Measurements from ENCODE around the gene TAF4B.
"Not testable (repeated sequence)": the region's sequence is repeated elsewhere in the genome, so short reads cannot be mapped to it uniquely, and the experiment has no call there.

The TAF4B gene

GRCh38 chr18:26381555-26381954, 155.3 kb downstream of the TAF4B start:
- not testable (repeated sequence) for DNase-seq (ENCODE audit: low spot score)

GRCh38 chr18:26383454-26384270, 157.4 kb downstream of the TAF4B start:
- peak; percentile 25 for DNase-seq (ENCODE audit: low spot score)

- no peak for DNase-seq (ENCODE audit: low spot score)
These were observed 159.8 kb downstream of the TAF4B start for GRCh38 chr18:26386002-26386401.

- DNase-seq (ENCODE audit: low spot score) = no peak
These were observed 160.2 kb downstream of the TAF4B start for GRCh38 chr18:26386441-26386840.

GRCh38 chr18:26394047-26394654, 167.9 kb downstream of the TAF4B start:
- no peak for DNase-seq (ENCODE audit: low spot score)

- no peak for DNase-seq (ENCODE audit: low spot score)
These were observed 170.8 kb downstream of the TAF4B start for GRCh38 chr18:26397019-26397418.

DNA sequence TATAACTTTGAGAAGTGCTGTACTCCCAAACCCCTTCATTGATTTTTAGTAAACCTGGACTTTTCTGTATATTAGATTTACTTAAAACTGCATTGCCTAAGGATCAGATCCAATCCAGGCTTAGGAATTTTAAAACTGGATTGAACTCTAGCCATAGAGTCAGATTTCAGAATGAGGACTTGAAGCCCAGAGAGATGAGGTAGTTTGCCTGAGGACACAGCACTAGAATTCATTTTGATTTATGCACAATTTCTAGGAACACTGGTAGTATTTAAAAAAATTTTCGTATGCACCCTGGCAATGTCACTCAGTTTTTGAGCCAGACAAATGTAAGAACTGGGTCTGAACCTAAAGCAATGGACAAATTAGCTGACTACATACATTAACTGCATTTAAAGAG, 177.2 kb downstream of the TAF4B start:
- no peak for DNase-seq (ENCODE audit: low spot score)

DNA sequence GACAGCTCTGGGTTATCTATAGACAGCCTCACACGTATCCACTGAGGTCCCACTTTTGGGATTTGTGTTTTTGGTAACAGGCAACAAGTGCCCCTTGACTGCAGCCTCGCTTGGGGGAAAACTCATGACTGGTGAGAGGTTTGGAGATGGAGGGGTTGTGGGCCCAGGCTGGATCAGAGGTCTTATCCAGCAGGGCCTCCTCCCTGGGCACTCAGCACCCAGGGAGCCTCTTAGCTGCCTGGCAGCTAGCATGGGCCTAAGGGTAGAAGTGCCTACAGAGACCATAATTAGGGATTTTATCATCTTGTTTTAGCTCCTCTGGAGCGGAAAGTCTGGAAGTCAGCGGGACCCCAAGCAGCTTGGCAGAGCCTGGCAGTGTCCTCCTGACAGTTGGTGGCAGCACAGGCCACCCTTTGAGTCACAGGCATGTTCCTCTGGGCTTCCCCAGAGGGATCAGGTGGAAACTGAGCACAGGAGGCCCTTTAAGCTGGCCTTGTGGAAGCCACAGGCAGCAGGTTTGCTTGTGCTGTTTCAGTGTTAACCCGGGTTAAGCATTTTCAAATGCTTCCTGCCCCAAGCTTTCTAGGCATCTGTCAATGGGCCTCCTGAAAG, 179.1 kb downstream of the TAF4B start:
- DNase-seq (ENCODE audit: low spot score) = no peak

GRCh38 chr18:26406324-26406723, 180.1 kb downstream of the TAF4B start:
- no peak for DNase-seq (ENCODE audit: low spot score)

DNA sequence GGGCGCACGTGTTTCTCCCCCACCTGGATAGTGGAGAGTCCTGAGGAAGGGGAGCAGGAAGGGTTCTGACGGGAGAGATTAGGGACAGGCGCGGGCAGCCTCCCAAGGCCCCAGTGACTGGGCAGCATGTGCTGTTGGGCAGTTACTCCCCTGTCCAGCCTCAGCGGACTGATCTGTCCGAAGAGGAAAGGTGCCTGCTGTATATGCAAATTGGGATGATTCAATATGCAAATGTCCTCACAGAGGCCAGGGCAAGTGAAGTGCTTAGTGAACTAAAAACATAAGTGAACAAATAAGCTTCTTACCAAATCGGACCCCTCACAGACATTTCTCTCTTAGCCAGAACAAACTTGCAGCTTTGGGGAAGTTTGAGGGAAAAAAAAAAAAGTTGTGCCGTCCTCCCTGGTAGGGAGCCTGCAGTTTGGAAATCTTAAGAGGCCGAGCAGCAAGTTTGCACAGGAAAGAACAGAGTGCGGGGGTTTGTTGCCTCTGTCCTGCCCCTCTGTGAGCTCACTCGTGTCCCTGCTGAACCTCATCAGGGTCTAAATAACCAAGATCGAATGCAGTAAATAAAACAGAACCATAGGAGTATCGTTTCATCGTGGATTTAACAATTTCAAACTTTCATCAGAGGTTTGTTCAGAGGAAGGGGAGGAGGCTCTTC, 180.7 kb downstream of the TAF4B start:
- no peak for DNase-seq (ENCODE audit: low spot score)

DNA sequence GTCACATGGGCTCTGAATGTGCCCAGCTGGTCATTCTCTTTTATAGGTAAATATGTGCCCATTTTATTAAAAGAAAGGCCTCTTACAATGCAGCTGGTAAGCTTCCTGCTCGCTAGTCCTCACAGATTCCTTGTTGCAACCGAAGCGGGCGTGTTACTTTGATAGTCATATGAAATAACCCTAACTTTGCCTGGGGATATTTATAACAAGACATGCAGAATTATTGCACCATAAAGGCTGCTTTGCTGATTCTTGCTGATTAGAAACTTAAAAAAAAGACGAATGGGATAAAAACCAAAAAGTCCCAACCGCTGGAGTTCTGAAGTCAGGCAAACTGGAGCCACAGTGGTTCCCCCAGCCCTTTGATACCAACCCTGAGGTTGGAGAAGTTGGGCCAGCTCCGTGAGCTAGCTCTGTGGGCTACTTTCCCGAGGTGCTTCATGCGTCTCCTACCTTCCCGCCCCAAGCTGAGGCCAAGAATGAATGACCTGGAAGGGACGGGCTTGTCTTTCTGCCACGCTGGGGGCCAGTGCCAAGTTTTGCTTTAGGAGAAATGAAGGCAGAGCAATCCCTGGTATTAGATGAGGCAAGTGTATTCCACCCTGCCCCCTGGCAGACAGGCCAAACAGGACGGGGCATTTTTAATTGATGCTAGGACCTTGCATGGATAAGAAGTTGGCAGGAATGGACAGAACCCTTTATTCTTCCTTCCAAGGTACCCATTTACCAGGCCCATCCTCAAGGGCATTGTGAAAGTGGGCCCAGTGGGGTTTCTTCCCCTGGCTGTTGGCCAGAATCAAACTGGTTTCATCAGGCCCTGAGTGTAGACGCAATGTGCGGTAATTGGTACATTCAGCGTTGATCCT, 181.7 kb downstream of the TAF4B start:
- DNase-seq (ENCODE audit: low spot score) = no peak

DNA sequence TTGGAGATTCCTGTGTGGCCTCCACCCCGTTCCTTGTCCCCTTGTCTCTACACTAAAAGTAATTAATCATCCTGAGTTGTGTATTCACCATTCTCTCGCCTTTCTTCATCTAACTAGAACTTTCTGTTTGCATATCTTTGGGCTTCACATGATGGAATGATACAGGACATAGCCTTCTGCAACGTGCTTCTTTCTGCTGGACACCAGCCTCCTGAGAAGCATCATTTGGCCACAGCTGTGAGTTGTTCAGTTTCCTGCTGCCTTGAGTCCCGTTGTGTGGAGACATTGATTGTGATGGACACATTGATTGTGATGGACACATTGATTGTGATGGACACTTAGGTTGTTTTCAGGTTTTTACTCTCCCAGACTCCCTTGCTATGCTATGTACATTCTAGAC, 182.8 kb downstream of the TAF4B start:
- DNase-seq (ENCODE audit: low spot score) = no peak

- DNase-seq (ENCODE audit: low spot score) = no peak
These were observed 188.7 kb downstream of the TAF4B start for GRCh38 chr18:26414901-26415440.

DNA sequence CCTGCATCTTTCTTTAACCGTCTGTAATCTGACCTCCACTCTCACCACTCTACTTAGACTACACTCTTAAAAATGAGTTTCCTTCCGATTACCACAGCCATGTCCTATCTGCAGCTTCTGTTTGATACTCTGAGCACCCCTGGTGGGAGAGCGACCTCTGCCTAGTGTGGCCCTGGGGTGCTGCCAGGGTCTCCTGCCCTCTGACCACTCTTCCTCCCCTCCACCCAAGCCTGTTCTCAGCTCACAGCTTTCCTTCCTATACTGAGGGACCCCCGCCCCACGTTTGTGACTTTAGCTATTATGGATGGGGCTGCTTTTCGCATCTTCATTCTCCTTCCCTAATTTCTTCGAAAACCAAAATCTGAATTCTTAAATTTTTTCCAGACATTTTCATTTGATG, 189.4 kb downstream of the TAF4B start:
- no peak for DNase-seq (ENCODE audit: low spot score)

- no peak for DNase-seq (ENCODE audit: low spot score)
These were observed 190.5 kb downstream of the TAF4B start for GRCh38 chr18:26416652-26417150.

- no peak for DNase-seq (ENCODE audit: low spot score)
These were observed 190.9 kb downstream of the TAF4B start for GRCh38 chr18:26417190-26417589.

DNA sequence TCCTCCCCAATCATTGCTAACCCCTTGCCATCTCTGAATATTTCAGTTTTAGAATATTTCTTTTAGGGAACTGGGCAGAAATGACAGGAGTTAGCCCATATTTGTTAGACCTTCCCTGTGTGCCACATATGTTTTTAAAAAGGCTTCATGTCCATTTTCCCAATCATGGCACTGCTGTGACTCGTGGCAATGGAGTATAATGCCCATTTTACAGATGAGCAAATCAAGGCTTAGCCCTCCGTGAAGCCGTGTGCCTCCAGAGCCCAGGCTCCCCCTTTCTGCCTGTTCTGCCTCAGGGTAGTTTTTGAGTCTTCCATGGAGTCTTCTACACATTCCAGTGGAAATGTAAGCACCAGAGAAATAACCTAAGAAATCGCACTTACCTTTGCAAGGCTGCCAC, 192.0 kb downstream of the TAF4B start:
- no peak for DNase-seq (ENCODE audit: low spot score)

- no peak for DNase-seq (ENCODE audit: low spot score)
These were observed 193.5 kb downstream of the TAF4B start for GRCh38 chr18:26419746-26420145.

DNA sequence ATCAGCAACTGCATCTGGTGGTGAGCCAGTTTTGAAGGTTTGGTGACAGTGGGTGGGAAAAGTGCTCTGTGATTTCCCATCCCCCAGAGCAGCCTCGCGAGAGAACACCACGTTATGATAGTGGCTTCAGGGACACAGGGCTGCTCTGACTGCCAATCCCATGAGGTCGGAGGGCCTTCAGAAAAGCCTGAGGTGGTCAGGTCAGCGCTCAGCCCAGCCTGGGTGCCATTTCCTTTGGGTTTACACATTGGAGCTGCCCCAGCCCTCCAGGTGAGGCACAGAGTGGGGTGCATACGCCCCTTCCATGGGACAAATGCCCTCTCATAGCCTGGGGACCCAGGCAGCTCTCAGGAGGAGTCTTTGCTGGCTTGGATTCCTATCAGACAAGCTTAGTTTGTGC, 195.3 kb downstream of the TAF4B start:
- DNase-seq (ENCODE audit: low spot score) = no peak

DNA sequence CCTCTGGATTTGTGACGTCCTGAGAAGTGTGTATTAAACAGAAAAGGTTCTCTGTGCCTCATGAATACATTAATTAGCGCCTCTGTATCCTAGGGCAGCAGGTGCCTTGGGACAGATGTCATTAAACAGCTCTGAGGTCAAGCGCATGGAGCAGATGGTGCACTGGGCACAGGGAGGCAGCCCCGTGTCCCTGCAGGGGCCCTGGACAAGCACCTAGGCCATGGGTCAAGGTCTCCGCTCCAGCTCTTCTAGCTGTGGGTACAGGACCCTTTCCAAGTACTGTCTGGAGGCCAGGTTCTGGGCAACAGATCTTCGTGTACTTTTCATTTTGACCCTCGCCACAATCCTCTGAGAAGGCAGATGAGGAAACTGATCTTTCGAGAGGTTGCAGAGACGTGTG, 195.7 kb downstream of the TAF4B start:
- DNase-seq (ENCODE audit: low spot score) = no peak

DNA sequence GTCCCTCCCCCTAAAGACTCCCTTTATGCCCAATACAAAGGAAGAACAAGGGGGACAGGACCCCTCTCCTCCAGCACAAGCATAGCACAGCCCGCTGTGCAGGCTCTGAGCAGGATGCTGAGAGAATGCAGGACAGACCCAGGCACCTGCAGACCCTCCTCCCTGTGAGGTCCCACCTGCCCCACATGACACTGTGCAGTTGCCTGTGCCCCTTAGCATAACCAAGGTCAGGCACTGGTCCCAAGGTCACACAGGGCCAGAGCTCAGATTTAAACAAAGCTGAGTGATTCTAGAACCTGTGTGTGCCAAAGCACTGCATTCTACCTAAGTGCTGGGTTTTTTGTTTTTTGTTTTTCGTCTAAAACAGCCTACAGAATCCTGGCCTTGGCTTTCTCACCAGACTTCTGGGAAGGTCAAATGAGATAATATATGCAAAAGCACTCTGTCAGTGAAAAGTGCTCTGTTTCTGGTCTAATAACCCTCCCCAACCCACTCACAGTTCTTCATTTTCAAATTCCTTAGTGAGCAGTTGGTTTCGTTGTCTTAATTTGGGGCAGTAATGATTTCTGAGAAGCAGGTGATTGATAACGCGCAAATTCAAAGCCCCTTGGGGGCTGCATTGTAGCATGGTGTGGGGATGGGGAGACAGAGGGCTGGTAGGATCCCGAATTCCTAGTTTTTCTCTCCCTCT, 196.4 kb downstream of the TAF4B start:
- no peak for DNase-seq (ENCODE audit: low spot score)

All from CD4-positive, alpha-beta T cell treated with Interleukin-15 for 4 hours (primary cell).